A172 (cell line): Measurements from ENCODE around the gene MAP4K3. TPM values are rescaled to one million over a fixed set of nuclear protein-coding genes. Genes with fewer than 3 reads are reported as not detected.

ENCODE experiments used
- DNase-seq: peaks from one replicate; pipeline ENCODE4 v3.0.0-alpha.2; 2015; ENCODE audit warnings: low spot score
- total RNA-seq: library from RNA; depleted of rRNA; stranded (reverse); fragments of >200 nt; shearing (Covaris generic); gene quantifications from 2 replicates; pipeline ENCODE4 v1.2.3, GENCODE V29; 2014

Gene MAP4K3
- total RNA-seq, 1 experiment from 2014 or later = 29.1 TPM

DNA sequence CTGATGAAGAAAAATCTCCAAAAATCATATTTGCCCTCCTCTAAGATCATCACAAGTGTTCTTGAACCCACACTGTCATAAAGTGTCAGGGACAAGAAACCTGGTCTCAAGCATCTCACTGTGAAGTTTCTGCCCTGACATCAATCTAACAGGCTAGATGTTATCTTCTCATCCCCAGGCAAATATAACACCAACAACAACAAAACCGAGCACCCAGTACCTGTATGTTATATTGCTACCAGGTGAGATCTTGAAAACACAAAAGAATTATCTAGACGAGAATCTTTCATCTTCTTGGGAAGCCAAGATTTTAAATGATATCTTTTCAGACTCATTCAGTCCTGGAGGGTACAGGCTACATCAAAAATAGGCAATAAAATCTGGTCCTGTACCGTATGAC is 8.8 kb upstream of the MAP4K3 start:
- DNase-seq = no peak

- no peak for DNase-seq
Measured at GRCh38 chr2:39443009-39443408, 5.9 kb upstream of the MAP4K3 start.

DNA sequence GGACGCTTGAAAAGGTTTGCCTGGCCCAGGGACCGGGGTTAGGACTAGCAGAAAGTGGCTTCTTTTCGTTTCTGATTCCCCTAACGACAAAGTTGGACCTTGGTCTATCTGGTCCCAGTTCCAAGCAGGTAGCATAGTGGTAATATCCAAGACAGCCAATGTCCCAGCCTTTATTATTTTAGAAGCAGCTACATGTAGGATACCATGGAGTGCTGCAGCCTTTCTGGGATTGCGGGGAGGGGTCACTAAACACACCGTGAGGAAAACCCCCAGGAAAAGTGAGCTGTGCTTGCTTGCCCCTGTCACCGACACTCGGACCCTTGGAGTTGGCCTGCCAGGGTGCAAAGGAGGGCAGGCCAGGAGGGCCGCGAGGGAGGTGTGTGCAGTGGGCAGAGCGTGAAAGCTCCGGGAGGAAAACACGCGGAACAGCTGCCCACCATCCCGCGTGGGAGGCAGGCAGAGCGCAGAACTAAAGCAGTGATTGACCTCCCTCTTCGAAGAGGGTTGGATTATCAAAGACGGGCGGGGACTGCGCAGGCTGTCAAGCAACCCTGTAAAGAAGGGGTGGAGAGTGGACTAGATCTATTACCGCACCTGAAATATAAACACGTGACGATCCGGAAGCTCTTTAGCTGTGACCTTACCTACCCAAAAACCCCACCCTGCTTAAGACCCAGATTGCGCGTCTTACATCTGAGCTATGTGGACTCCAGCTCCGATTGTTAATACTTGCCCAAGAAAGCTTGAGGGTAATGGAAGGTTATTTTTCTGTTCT is 624 bp upstream of the MAP4K3 start:
- no peak for DNase-seq

GRCh38 chr2:39435741-39436591 is 1.1 kb downstream of the MAP4K3 start:
- DNase-seq = peak; percentile 58

- DNase-seq = no peak
Measured at GRCh38 chr2:39435234-39435633, 1.9 kb downstream of the MAP4K3 start.

DNA sequence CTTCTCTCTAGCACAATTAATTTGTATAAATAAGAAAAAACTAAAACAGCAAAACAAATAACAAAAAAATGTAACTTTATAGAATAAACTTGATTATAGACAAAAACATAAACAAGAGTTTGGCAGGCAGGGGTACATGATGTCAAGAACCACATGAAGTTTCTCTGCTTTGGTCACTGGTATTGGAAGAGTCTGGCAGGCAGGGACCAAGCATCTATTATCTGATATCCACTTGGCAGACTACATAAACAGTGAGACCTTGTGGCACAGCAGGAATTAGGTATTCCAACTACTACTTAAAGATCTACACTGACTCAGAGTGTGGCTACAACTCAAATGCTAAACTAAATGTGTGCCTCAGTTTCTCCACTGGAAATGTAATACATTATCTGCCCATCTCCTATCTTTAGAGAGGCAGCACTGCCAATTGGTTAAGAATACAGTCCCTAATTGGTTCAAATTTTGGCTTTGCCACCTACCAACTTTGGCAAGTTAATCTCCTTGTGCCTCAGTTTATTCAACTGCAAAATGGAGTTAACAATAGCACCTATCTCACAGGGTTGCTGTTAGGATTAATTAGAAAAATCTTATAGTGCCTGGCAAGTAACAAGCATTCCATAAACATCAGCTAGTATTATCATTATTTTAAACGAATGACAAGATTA is 2.7 kb downstream of the MAP4K3 start:
- DNase-seq = no peak

- DNase-seq = no peak
Measured at GRCh38 chr2:39433586-39434195, 3.4 kb downstream of the MAP4K3 start.

DNA sequence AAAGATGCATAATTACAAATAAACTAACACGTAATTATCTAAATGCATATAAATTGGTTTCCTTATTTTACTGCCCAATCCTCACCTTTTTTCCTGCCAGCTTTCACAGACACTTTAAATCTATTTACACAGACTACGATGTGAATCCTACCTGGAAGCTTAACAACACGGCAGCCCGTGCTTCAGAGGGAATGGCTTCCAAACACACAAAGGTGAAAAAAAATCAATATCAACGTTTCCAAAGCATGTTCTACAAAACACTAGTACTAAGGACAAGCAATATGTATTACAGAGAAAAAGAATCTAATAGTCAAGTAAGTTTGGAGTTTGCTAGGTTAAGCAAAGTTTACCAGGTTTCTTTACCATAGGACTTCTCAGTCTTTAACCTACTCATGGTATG is 4.4 kb downstream of the MAP4K3 start:
- DNase-seq = no peak

DNA sequence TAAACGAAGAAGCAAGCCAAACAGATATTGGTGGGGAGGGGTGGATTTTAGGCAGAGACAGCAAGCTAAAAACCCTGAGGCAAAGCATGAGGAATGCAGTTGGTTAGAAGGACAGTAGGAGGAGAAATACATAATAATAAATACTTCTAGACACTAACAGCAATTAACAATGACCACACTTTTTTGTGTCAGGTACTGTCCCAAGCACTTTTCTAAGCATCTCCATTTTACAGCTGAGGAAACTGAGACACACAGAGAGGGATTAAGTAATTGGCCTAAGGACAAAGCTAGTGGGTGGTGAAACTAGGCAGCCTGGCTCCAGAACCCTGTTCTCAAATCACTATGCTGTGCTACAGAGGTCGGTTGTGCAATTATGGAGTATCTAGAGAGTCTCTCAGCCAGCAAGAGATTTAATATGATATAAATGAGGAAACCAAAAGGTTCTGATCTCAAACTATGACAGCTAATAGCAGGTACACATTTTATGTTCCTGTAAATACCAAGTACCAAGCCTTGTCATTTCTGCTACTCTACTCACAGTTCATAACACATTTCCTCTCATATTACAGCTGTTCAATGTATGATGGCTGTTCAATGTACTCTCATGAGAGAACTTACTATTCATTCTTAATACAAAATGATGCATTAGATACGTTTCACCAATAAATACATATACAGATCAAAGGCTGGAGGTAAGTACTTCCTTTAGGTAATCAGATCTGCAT is 5.3 kb downstream of the MAP4K3 start:
- no peak for DNase-seq

- DNase-seq = no peak
Measured at GRCh38 chr2:39429746-39430145, 7.3 kb downstream of the MAP4K3 start.

DNA sequence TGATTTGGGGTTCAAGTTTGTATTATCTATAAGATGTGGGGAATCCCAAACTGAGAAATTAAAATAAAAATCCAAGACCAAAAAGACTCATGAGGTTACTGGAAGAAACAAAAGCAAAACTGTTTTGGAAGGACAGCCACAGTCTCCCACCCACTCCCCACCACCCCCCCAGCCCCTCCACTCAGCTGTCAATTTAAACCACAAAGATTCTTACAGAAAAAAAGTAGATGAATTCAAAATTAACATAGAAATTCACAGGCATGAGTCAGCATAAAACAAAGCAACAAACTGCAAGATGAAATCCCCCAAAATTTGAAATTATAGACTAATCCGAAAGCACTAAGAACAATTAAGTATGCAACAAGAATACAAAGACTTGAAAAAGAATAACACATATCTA is 12.1 kb downstream of the MAP4K3 start:
- no peak for DNase-seq

- no peak for DNase-seq
Measured at GRCh38 chr2:39422700-39423099, 14.4 kb downstream of the MAP4K3 start.

DNA sequence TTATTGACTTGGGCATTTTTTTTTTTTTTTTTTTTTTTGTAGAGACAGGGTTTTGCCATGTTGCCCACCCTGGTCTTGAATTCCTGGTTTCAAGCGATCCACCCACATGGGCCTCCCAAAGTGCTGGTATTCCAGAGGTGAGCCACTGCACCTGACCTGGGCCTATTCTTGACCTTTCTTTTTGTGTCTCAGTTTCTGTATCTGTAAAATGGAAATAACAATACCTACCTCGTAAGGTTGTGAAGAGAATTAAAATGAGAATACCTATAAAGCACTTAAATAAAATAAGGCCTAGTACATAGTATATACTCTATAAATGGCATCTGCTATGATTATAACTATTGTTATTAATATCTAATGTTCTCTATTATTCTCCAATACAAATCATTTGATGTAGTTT is 15.7 kb downstream of the MAP4K3 start:
- no peak for DNase-seq

DNA sequence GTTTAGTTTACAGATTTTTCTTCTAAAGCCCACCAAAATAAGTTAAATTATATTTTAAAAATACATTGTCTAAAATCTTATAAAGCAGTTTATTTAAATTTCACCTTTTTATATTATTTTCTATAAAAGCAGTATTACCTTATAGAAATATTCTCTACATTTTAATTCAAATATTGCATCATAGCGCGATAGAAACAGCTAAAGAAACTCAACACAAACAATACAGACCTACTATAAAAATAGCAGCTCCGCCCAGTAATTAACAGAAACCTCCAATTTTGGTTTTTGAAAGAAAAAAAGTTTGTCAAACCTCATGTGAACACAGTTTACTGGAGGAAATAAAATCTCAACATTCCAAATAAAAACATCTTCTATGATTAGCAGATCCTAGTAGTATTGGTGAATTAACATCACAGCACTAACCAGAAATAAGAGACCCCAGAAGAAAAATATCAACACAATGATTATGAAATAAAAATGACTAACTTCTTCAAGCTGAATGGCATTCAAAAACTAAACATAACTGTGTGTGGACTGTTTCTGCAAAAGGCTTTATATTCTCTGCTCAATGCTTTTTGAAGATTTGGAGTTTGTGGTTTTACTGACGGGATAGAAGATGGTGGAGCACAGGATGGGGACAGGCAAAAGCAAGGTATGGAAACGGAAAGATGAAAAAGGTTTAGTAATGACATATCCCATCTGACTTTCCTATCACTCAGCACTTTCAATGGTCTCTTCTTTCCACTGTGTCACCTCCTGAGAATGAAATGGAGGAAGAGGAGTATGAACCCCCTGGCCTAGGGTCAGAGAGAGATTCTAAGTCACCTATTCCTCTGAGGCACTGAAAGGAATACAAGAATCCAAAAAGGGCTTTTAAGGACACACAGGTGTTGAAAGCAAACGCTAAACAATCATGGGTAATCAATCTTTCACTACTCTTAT is 17.5 kb downstream of the MAP4K3 start:
- DNase-seq = no peak

DNA sequence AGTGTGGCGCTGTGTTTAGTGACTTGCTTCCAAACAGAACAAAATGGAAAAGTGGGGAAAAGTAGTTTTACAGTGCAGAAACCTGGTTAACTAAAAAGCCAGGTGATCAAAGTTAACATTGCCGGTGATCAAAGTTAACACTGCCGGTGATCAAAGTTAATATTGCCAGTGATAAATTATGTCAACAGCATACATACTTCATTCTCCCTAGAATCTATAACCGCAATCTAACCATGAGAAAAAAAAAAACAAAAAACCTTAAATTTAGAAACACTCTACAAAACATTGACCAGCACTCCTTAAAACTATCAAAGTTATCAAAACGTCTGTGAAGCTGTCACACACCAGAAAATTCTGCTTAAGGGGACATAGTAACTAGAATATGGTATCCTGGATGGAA is 18.6 kb downstream of the MAP4K3 start:
- no peak for DNase-seq

GRCh38 chr2:39416140-39416539 is 20.9 kb downstream of the MAP4K3 start:
- no peak for DNase-seq

DNA sequence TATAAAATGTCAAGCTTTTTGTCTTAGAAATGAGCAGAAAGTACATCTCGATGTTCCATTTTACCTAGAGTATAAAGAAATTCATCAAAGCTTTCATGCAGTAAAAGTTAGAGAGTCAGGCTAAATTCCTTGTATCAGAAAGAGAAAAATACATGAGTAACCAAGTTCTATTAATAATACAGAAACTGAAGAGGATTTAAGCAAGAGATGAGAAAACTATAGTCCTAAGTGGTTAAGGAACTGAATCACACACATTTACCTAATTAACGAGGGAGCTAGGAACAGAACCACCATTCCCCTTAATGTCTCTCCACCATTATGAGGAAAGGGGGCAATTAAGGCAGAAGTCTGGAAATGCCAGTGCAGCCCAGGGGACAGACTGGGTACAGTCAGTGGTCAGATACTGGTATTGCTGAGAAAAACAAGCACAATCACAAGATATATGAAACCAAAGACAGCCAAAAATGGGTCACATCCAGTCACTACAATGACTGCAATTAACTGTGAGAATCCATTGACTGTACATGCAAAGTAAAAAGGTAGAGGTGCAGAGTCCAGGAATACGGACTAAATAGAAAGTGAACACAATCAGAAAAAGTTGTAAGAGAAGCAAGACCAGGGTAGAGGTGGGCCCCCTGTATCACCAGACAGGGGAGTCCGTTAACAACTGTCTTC is 23.9 kb downstream of the MAP4K3 start:
- no peak for DNase-seq

- peak; percentile 90 for DNase-seq
Measured at GRCh38 chr2:39411181-39411944, 25.7 kb downstream of the MAP4K3 start.
